Calu3 (cell line): Measurements from ENCODE around the gene FRMD3. TPM values are rescaled to one million over a fixed set of nuclear protein-coding genes. Genes with fewer than 3 reads are reported as not detected.

Experiments
- BruUV-seq: library from RNA; stranded (reverse); fragments of 400-500 nt; replicated peaks from 2 replicates; lab custom pipeline; 2021; lab: Mats Ljungman, UMichigan
- CTCF ChIA-PET: fragments of 300-600 bp; sonication (Branson Sonifier 250); formaldehyde crosslinking; loops from one replicate; lab custom pipeline; 2022; ENCODE audit warnings: antibody characterized with exemption; lab: Charles Lee
- DNase-seq: peaks from one replicate; pipeline ENCODE4 v3.0.0; 2022
- H3K27ac Mint-ChIP-seq: one replicate; pipeline ENCODE4 v1.8.0; 2022; ENCODE audit warnings: mixed read lengths; ENCODE audit not compliant: unreplicated experiment
- H3K27me3 Mint-ChIP-seq: one replicate; pipeline ENCODE4 v1.8.0; 2022; ENCODE audit warnings: mixed read lengths; ENCODE audit not compliant: unreplicated experiment
- H3K36me3 Mint-ChIP-seq: one replicate; pipeline ENCODE4 v1.8.0; 2022; ENCODE audit warnings: mild to moderate bottlenecking, moderate library complexity, mixed read lengths; ENCODE audit not compliant: insufficient read depth, unreplicated experiment
- H3K4me1 Mint-ChIP-seq: one replicate; pipeline ENCODE4 v1.8.0; 2022; ENCODE audit warnings: mild to moderate bottlenecking, low read depth, mixed read lengths; ENCODE audit not compliant: unreplicated experiment
- H3K4me3 Mint-ChIP-seq: one replicate; pipeline ENCODE4 v1.8.0; 2022; ENCODE audit warnings: mild to moderate bottlenecking, low read depth, moderate library complexity, mixed read lengths; ENCODE audit not compliant: unreplicated experiment
- H3K9me3 Mint-ChIP-seq: one replicate; pipeline ENCODE4 v1.8.0; 2022; ENCODE audit warnings: low read depth, mixed read lengths; ENCODE audit not compliant: unreplicated experiment
- intact Hi-C: fragments of 100-400 bp; cut with micrococcal nuclease; formaldehyde crosslinking; loops from one replicate; pipeline ENCODE4 v1.10.0; 2022; ENCODE audit not compliant: unreplicated experiment
- total RNA-seq: library from RNA; stranded (reverse); gene quantifications from 2 replicates; pipeline ENCODE4 v1.2.3, GENCODE V29; 2022
- TF ChIP-seq, protein P1 (sequence below): fragments of 200-600 bp; IDR thresholded peaks from one replicate; pipeline ENCODE4 v1.8.0; 2022; ENCODE audit warnings: antibody characterized with exemption; ENCODE audit not compliant: unreplicated experiment

Gene FRMD3
- total RNA-seq, 1 experiment from 2014 or later: 0.38 TPM

- no peak for DNase-seq
- no peaks in the 10 kb centered on the region for H3K36me3 Mint-ChIP-seq
- no peaks in the 10 kb centered on the region for H3K27me3 Mint-ChIP-seq
These were observed 36.3 kb upstream of the FRMD3 start for GRCh38 chr9:83574482-83574881.

GRCh38 chr9:83572524-83572923 is 34.3 kb upstream of the FRMD3 start:
- TF ChIP-seq, protein P1, sequence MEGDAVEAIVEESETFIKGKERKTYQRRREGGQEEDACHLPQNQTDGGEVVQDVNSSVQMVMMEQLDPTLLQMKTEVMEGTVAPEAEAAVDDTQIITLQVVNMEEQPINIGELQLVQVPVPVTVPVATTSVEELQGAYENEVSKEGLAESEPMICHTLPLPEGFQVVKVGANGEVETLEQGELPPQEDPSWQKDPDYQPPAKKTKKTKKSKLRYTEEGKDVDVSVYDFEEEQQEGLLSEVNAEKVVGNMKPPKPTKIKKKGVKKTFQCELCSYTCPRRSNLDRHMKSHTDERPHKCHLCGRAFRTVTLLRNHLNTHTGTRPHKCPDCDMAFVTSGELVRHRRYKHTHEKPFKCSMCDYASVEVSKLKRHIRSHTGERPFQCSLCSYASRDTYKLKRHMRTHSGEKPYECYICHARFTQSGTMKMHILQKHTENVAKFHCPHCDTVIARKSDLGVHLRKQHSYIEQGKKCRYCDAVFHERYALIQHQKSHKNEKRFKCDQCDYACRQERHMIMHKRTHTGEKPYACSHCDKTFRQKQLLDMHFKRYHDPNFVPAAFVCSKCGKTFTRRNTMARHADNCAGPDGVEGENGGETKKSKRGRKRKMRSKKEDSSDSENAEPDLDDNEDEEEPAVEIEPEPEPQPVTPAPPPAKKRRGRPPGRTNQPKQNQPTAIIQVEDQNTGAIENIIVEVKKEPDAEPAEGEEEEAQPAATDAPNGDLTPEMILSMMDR: no peak
- CTCF ChIA-PET: no interaction called here
- intact Hi-C loops: no loop called here
- Mint-ChIP-seq H3K4me3 (no peak overlapping the region), H3K27me3 (no peaks in the 10 kb centered on the region), H3K4me1 (no peaks in the 10 kb centered on the region), H3K27ac (no peak overlapping the region), H3K9me3 (no peaks in the 10 kb centered on the region), H3K36me3 (no peaks in the 10 kb centered on the region)
- DNase-seq: no peak
- BruUV-seq: no TSS peak

More at GRCh38 chr9:83574482-83574881, 36.3 kb upstream of the FRMD3 start:
- H3K4me3 Mint-ChIP-seq: no peak overlapping the region
- no peak overlapping the region for H3K27ac Mint-ChIP-seq
- H3K9me3 Mint-ChIP-seq: no peaks in the 10 kb centered on the region
- CTCF ChIA-PET: interaction anchor here (0.6 kb wide), 1 partner anchor 120 kb away, joined by 5 read pairs; no protein-coding TSS in a partner anchor
- intact Hi-C loops: no loop called here
- TF ChIP-seq, protein P1: no peak
- BruUV-seq: no TSS peak
- no peaks in the 10 kb centered on the region for H3K4me1 Mint-ChIP-seq

DNA sequence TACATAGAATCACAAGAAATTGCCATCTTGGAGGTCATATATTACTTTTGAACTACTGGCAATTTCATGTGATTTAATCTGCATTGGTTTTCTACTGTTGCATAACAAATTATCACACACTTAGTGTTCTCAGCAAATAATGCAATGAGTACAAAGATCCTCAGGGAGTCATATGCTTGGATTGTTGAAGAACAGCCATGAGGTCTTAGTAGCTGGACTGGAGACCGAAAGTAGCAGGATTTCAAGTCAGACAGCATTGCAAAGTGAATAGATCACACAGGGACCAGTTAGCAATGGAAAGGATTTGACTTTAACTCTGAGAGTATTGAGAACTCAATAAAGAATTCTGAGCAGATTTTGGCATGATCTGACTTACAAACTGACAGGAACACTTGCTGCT is 32.2 kb upstream of the FRMD3 start:
- no peaks in the 10 kb centered on the region for H3K36me3 Mint-ChIP-seq

DNA sequence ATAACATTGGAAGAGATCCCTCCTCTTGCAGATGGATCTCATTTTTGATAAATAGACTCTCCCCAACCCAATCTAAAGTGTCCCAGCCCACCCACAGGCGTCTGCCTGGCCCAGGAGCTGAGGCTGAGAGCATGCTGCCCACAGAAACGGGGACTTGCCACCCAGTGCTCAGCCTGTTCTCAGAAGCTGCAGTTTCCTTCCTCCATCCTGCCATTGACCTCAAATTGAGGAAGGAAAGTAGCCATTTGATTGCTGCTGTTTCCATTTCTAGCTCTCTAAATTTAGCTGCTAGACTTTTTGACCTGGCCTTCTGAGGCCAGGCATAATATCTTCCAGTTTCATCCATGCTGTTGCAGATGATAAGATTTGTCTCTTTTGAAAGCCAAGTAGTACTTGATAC is 31.1 kb upstream of the FRMD3 start:
- CTCF ChIA-PET: no interaction called here
- no peaks in the 10 kb centered on the region for H3K9me3 Mint-ChIP-seq
- H3K36me3 Mint-ChIP-seq: no peaks in the 10 kb centered on the region
- DNase-seq: no peak
- no peaks in the 10 kb centered on the region for H3K4me1 Mint-ChIP-seq
- intact Hi-C loops: no loop called here
- H3K27ac Mint-ChIP-seq: no peak overlapping the region
- TF ChIP-seq, protein P1: no peak
- BruUV-seq: no TSS peak
- no peak overlapping the region for H3K4me3 Mint-ChIP-seq
- H3K27me3 Mint-ChIP-seq: no peaks in the 10 kb centered on the region

More for the DNA sequence above, 32.2 kb upstream of the FRMD3 start:
- Mint-ChIP-seq H3K4me1 (no peaks in the 10 kb centered on the region), H3K27ac (no peak overlapping the region), H3K9me3 (no peaks in the 10 kb centered on the region), H3K27me3 (no peaks in the 10 kb centered on the region), H3K4me3 (no peak overlapping the region)
- CTCF ChIA-PET: no interaction called here
- no TSS peak for BruUV-seq
- peak; percentile 3 for DNase-seq
- TF ChIP-seq, protein P1: no peak
- intact Hi-C loops: no loop called here
